GM18511 (cell line): ENCODE data around the gene ARHGEF4.

Experiments
- ATAC-seq: cut with Tn5 transposase; IDR thresholded peaks from one replicate; pipeline ENCODE4 v1.9.1; 2021; ENCODE audit warnings: mild to moderate bottlenecking, moderate library complexity; ENCODE audit not compliant: unreplicated experiment

ARHGEF4 gene

GRCh38 chr2:130836501-130837174 is at the start of gene ARHGEF4:
TSS of gene ARHGEF4 (plus strand) at chr2:130836914. CDS start at chr2:130836954, 40 bp downstream.
- ATAC-seq, result peak; percentile 66

GRCh38 chr2:130787841-130788240 is 48.9 kb upstream of the ARHGEF4 start:
- no peak for ATAC-seq

GRCh38 chr2:130790312-130790711 is 46.4 kb upstream of the ARHGEF4 start:
- no peak for ATAC-seq

GRCh38 chr2:130790804-130791616 is 45.7 kb upstream of the ARHGEF4 start:
- no peak for ATAC-seq

GRCh38 chr2:130791617-130791939 is 45.1 kb upstream of the ARHGEF4 start:
- no peak for ATAC-seq

GRCh38 chr2:130795431-130795830 is 41.3 kb upstream of the ARHGEF4 start:
- no peak for ATAC-seq

GRCh38 chr2:130796290-130796689 is 40.4 kb upstream of the ARHGEF4 start:
- no peak for ATAC-seq

GRCh38 chr2:130797493-130798435 is 39.0 kb upstream of the ARHGEF4 start:
- peak; percentile 95 for ATAC-seq

- no peak for ATAC-seq
Observed at GRCh38 chr2:130798472-130799218, 38.1 kb upstream of the ARHGEF4 start.

- no peak for ATAC-seq
Observed at GRCh38 chr2:130799295-130799694, 37.4 kb upstream of the ARHGEF4 start.

GRCh38 chr2:130805613-130806012 is 31.1 kb upstream of the ARHGEF4 start:
- no peak for ATAC-seq

GRCh38 chr2:130806370-130806769 is 30.3 kb upstream of the ARHGEF4 start:
- no peak for ATAC-seq

- no peak for ATAC-seq
Observed at GRCh38 chr2:130807659-130808385, 28.9 kb upstream of the ARHGEF4 start.

GRCh38 chr2:130808482-130809268 is 28.0 kb upstream of the ARHGEF4 start:
- ATAC-seq, result no peak

GRCh38 chr2:130810490-130810889 is 26.2 kb upstream of the ARHGEF4 start:
- ATAC-seq, result no peak

GRCh38 chr2:130813722-130814121 is 23.0 kb upstream of the ARHGEF4 start:
- no peak for ATAC-seq

GRCh38 chr2:130814931-130815680 is 21.6 kb upstream of the ARHGEF4 start:
- no peak for ATAC-seq

- no peak for ATAC-seq
Observed at GRCh38 chr2:130818809-130819208, 17.9 kb upstream of the ARHGEF4 start.
